ENCODE measurements around the gene SLIT3. TPM values are rescaled to one million over a fixed set of nuclear protein-coding genes. Genes with fewer than 3 reads are reported as not detected.

The SLIT3 gene
- total RNA-seq, 1 experiment from 2014 or later = 0.44 TPM

GRCh38 chr5:168843277-168844015, 457.5 kb downstream of the SLIT3 start:
- H3K9ac ChIP-seq (ENCODE audit: low read length) = no peak overlapping the region
- ATAC-seq (no peak), DNase-seq (no peak)
- H3K4me2 ChIP-seq (ENCODE audit: low read length) = no peak overlapping the region
- H2AFZ ChIP-seq (ENCODE audit: low read length) = no peak overlapping the region
- TF ChIP-seq, protein P1, sequence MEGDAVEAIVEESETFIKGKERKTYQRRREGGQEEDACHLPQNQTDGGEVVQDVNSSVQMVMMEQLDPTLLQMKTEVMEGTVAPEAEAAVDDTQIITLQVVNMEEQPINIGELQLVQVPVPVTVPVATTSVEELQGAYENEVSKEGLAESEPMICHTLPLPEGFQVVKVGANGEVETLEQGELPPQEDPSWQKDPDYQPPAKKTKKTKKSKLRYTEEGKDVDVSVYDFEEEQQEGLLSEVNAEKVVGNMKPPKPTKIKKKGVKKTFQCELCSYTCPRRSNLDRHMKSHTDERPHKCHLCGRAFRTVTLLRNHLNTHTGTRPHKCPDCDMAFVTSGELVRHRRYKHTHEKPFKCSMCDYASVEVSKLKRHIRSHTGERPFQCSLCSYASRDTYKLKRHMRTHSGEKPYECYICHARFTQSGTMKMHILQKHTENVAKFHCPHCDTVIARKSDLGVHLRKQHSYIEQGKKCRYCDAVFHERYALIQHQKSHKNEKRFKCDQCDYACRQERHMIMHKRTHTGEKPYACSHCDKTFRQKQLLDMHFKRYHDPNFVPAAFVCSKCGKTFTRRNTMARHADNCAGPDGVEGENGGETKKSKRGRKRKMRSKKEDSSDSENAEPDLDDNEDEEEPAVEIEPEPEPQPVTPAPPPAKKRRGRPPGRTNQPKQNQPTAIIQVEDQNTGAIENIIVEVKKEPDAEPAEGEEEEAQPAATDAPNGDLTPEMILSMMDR (conservative IDR thresholded peaks at IDR 0.05; ENCODE audit: low read depth, low read length) = no peak
- TF ChIP-seq EZH2 (IDR thresholded peaks at IDR 0.05; ENCODE audit: low read length, unreplicated experiment) = no peak
- no peak for TF ChIP-seq EZH2phosphoT487 (IDR thresholded peaks at IDR 0.05; ENCODE audit: borderline replicate concordance, low read length)
- BruUV-seq (replicated peaks) = no TSS peak
- peaks cover 97% of the 10 kb centered on the region for H3K27me3 ChIP-seq (ENCODE audit: low read length)
- H3K9me2 ChIP-seq (replicated peaks; ENCODE audit: low read length) = no peaks in the 10 kb centered on the region
- H4K20me1 ChIP-seq (ENCODE audit: low read length) = no peaks in the 10 kb centered on the region
- no peaks in the 10 kb centered on the region for H3F3A ChIP-seq (ENCODE audit: low read length, unreplicated experiment)
- intact Hi-C loops (cut with micrococcal nuclease) = no loop called here
- H3K4me3 ChIP-seq (ENCODE audit: low read length) = no peak overlapping the region
- ChIA-PET CTCF (no interaction called here), POLR2A (ENCODE audit: unreplicated experiment) (no interaction called here)
- H3K79me2 ChIP-seq (ENCODE audit: low read length) = no peaks in the 10 kb centered on the region
- no peaks in the 10 kb centered on the region for H3K36me3 ChIP-seq (ENCODE audit: low read depth, low read length)
- H3K9me3 ChIP-seq (ENCODE audit: low read length) = no peaks in the 10 kb centered on the region
- H3K4me1 ChIP-seq (ENCODE audit: insufficient read depth, low read length) = no peaks in the 10 kb centered on the region
- no peak overlapping the region for H3K27ac ChIP-seq (ENCODE audit: low read length)

GRCh38 chr5:168842571-168843205, 458.3 kb downstream of the SLIT3 start:
- Histone ChIP-seq H3K27me3 (ENCODE audit: low read length) (peaks cover 97% of the 10 kb centered on the region), H3K4me1 (ENCODE audit: insufficient read depth, low read length) (no peaks in the 10 kb centered on the region), H3K4me3 (ENCODE audit: low read length) (no peak overlapping the region), H3K79me2 (ENCODE audit: low read length) (no peaks in the 10 kb centered on the region), H3F3A (ENCODE audit: low read length, unreplicated experiment) (no peaks in the 10 kb centered on the region), H3K4me2 (ENCODE audit: low read length) (no peak overlapping the region), H3K9me2 (replicated peaks; ENCODE audit: low read length) (no peaks in the 10 kb centered on the region), H3K9me3 (ENCODE audit: low read length) (no peaks in the 10 kb centered on the region), H2AFZ (ENCODE audit: low read length) (no peak overlapping the region), H3K36me3 (ENCODE audit: low read depth, low read length) (no peaks in the 10 kb centered on the region), H4K20me1 (ENCODE audit: low read length) (no peaks in the 10 kb centered on the region), H3K9ac (ENCODE audit: low read length) (no peak overlapping the region), H3K27ac (ENCODE audit: low read length) (no peak overlapping the region)
- CTCF ChIA-PET = no interaction called here
- ATAC-seq = no peak
- no TSS peak for BruUV-seq (replicated peaks)
- DNase-seq = no peak
- TF ChIP-seq, protein P1 (conservative IDR thresholded peaks at IDR 0.05; ENCODE audit: low read depth, low read length) = no peak
- TF ChIP-seq EZH2 (IDR thresholded peaks at IDR 0.05; ENCODE audit: low read length, unreplicated experiment) (no peak), EZH2phosphoT487 (IDR thresholded peaks at IDR 0.05; ENCODE audit: borderline replicate concordance, low read length) (no peak)
- intact Hi-C loops (cut with micrococcal nuclease) = no loop called here
- POLR2A ChIA-PET (ENCODE audit: unreplicated experiment) = interaction anchor here (0.6 kb wide), 1 partner anchor 1407 kb away, joined by 5 read pairs; no protein-coding TSS in a partner anchor

DNA sequence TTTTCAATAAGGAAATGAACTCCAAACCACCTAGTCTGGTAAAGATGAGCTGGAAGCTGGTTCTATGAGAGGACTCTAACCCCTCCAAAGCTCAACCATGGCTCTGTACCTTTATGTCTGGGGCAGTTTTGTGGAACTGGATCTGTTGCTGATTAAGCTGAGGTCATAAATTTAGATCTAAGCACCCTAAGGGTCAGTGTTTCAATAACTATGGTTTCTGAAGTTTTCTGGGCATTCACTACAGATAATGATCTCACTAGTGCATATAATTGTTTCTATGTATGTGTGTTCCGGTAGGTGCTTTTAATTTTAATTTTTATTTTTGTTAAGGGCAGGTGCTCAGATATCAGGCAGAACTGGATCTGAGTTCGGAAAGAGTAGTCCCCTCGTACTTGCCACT, 463.1 kb downstream of the SLIT3 start:
- H3K4me3 ChIP-seq (ENCODE audit: low read length) = no peak overlapping the region
- ChIA-PET CTCF (no interaction called here), POLR2A (ENCODE audit: unreplicated experiment) (no interaction called here)
- no peaks in the 10 kb centered on the region for H3K9me2 ChIP-seq (replicated peaks; ENCODE audit: low read length)
- BruUV-seq (replicated peaks) = no TSS peak
- TF ChIP-seq EZH2phosphoT487 (IDR thresholded peaks at IDR 0.05; ENCODE audit: borderline replicate concordance, low read length) = no peak
- TF ChIP-seq, protein P1 (conservative IDR thresholded peaks at IDR 0.05; ENCODE audit: low read depth, low read length) = no peak
- TF ChIP-seq EZH2 (IDR thresholded peaks at IDR 0.05; ENCODE audit: low read length, unreplicated experiment) = no peak
- DNase-seq (no peak), ATAC-seq (no peak)
- no peaks in the 10 kb centered on the region for H3K9me3 ChIP-seq (ENCODE audit: low read length)
- H3K27ac ChIP-seq (ENCODE audit: low read length) = no peak overlapping the region
- no peaks in the 10 kb centered on the region for H3K4me1 ChIP-seq (ENCODE audit: insufficient read depth, low read length)
- no peaks in the 10 kb centered on the region for H3F3A ChIP-seq (ENCODE audit: low read length, unreplicated experiment)
- no peaks in the 10 kb centered on the region for H3K79me2 ChIP-seq (ENCODE audit: low read length)
- H3K4me2 ChIP-seq (ENCODE audit: low read length) = no peak overlapping the region
- H3K27me3 ChIP-seq (ENCODE audit: low read length) = peaks cover 69% of the 10 kb centered on the region
- H3K36me3 ChIP-seq (ENCODE audit: low read depth, low read length) = no peaks in the 10 kb centered on the region
- H2AFZ ChIP-seq (ENCODE audit: low read length) = no peak overlapping the region
- H3K9ac ChIP-seq (ENCODE audit: low read length) = no peak overlapping the region
- H4K20me1 ChIP-seq (ENCODE audit: low read length) = no peaks in the 10 kb centered on the region
- intact Hi-C loops (cut with micrococcal nuclease) = no loop called here

All from PC-3 (cell line).